Mucosa of descending colon (tissue), 3 donors: ENCODE data around the gene SPATA6L. TPM values are rescaled to one million over a fixed set of nuclear protein-coding genes. Genes with fewer than 3 reads are reported as not detected.

Experiments used
- ATAC-seq: fragments of 200-7000 bp; cut with Tn5 transposase; one replicate; pipeline ENCODE4 v1.9.1; 2020; ENCODE audit warnings: mild to moderate bottlenecking, moderate library complexity
- DNase-seq, 3 donors: peaks; one replicate each; pipeline ENCODE4 v3.0.0-alpha.2; 2020
- H3K36me3 ChIP-seq: fragments of 200-600 bp; one replicate; pipeline ENCODE4 v1.8.0; 2021; ENCODE audit warnings: low read depth, mild to moderate bottlenecking
- H3K4me1 ChIP-seq: fragments of 200-600 bp; one replicate; pipeline ENCODE4 v1.8.0; 2021; ENCODE audit warnings: low read depth, mild to moderate bottlenecking
- H3K4me3 ChIP-seq: fragments of 200-600 bp; one replicate; pipeline ENCODE4 v1.8.0; 2021; ENCODE audit warnings: mild to moderate bottlenecking
- H3K9me3 ChIP-seq: fragments of 200-600 bp; one replicate; pipeline ENCODE4 v1.8.0; 2021; ENCODE audit warnings: mild to moderate bottlenecking
- CTCF ChIP-seq: fragments of 200-600 bp; IDR thresholded peaks from one replicate; pipeline ENCODE4 v1.8.0; 2022; ENCODE audit warnings: antibody characterized with exemption, mild to moderate bottlenecking
- intact Hi-C, 2 donors: fragments of 100-400 bp; cut with DNase I in 1 of 2; cut with micrococcal nuclease in 1 of 2; formaldehyde crosslinking; loops; one replicate each; pipeline versions ENCODE4 v1.11.0 to v1.11.1; 2022; cut with DNase I, micrococcal nuclease
- total RNA-seq, 3 donors: library from RNA; stranded (reverse); fragmentation: NEBNext Ultra II Directional in 2 of 3; extraction: Animal tissue kit (Norgen Biotek cat#: 25700) in 2 of 3; gene quantifications; one replicate each; pipeline versions ENCODE4 v1.2.1 to v1.2.4, GENCODE V29; 2021 to 2023
- donor health status: DM: no; HTN: no; CAD: no; lungs with moderate emphysema.
- donor health status: DM: no; HTN: no; CAD: no.
- donor health status: DM: no; HTN: yes; CAD: no.

The SPATA6L gene
- total RNA-seq, 3 donors from 2014 or later: 4.5 to 4.9 (median 4.7) TPM

GRCh38 chr9:4569101-4569500 lies 97.2 kb downstream of the SPATA6L start:
- Histone ChIP-seq H3K9me3 (no peaks in the 10 kb centered on the region), H3K4me1 (no peaks in the 10 kb centered on the region), H3K4me3 (no peak overlapping the region), H3K36me3 (no peaks in the 10 kb centered on the region)
- intact Hi-C loops: no loop called here
- no peak for TF ChIP-seq CTCF
- DNase-seq (no peak), ATAC-seq (no peak)

DNA sequence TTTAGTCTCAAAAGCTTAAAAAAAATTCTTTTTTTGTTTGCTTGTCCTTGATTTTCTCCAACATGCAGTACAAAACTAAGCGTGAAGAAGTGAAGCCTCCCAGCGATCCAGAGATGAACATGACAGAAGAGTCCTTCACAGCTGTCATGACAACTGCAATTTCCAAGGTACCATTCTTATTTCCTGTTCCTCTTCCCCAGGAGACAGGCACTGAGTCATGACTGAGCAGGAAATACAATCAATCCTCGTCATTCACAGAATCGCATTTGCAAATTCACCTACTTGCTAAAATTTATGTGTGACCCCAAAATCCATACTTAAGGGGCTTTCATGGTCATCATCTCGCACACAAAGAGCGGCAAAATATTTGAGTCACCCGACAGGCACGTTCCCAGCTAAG lies 98.7 kb downstream of the SPATA6L start:
- intact Hi-C loops: no loop called here

DNA sequence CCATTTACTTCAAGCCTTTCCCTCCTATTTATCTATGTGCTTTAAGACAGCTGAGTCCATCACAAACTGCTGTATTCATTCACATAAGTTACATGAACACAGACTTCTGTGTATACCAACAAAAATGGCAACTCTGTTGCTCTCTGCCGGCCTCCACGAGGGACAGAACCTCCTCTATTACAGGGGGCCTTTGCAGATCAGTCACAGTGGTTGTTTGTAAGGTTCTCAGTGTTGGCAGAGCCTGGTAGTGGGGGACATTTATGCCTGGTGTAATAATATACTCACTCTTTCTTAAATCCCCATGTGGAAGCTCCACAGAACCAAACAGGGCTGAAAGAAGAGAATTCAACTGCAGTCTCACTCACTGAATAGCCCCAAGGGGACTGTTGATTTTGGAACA lies 99.5 kb downstream of the SPATA6L start:
- ATAC-seq (no peak), DNase-seq (no peak)
- Histone ChIP-seq H3K4me1 (no peaks in the 10 kb centered on the region), H3K36me3 (no peaks in the 10 kb centered on the region), H3K9me3 (no peaks in the 10 kb centered on the region), H3K4me3 (no peak overlapping the region)
- intact Hi-C loops: no loop called here
- TF ChIP-seq CTCF: no peak

More for the DNA sequence above, 98.7 kb downstream of the SPATA6L start:
- ATAC-seq: no peak
- Histone ChIP-seq H3K9me3 (no peaks in the 10 kb centered on the region), H3K4me3 (no peak overlapping the region), H3K36me3 (no peaks in the 10 kb centered on the region), H3K4me1 (no peaks in the 10 kb centered on the region)
- DNase-seq: no peak
- no peak for TF ChIP-seq CTCF

GRCh38 chr9:4563105-4563504 lies 103.2 kb downstream of the SPATA6L start:
- H3K9me3 ChIP-seq: no peaks in the 10 kb centered on the region
- no peaks in the 10 kb centered on the region for H3K36me3 ChIP-seq
- intact Hi-C loops: no loop called here
- H3K4me3 ChIP-seq: no peak overlapping the region
- no peaks in the 10 kb centered on the region for H3K4me1 ChIP-seq
- no peak for ATAC-seq
- DNase-seq: no peak
- no peak for TF ChIP-seq CTCF

- H3K4me3 ChIP-seq: no peak overlapping the region
- no peak for DNase-seq
- no peaks in the 10 kb centered on the region for H3K4me1 ChIP-seq
- ATAC-seq: no peak
- no peaks in the 10 kb centered on the region for H3K36me3 ChIP-seq
- no peaks in the 10 kb centered on the region for H3K9me3 ChIP-seq
- intact Hi-C loops: no loop called here
- TF ChIP-seq CTCF: no peak
Measured at GRCh38 chr9:4559261-4560182, 106.8 kb downstream of the SPATA6L start.
